GM18526 (cell line): Measurements from ENCODE around the gene NFIA.

ENCODE experiments used
- POLR2A ChIP-seq: IDR thresholded peaks from 3 replicates; pipeline ENCODE4 v1.6.1; 2011; ENCODE audit not compliant: insufficient read length; ENCODE audit errors: extremely low read depth

The NFIA gene

DNA sequence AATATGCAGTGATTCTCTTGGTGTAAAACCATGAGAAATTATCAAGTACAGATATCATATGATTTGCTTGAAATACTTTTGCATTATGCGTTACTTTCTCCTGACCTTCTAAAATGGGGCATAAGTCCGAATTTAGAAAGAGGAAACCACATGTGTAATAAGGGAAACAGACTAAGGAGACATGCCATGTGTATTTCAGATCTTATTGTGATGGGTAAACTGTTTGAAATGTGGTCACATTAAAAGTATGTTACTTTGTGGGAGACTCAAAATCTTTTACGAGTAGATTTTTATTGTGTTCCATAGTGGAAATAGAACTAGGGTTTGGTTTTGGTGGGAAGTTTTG, 173.0 kb downstream of the NFIA start:
- no peak for TF ChIP-seq POLR2A

DNA sequence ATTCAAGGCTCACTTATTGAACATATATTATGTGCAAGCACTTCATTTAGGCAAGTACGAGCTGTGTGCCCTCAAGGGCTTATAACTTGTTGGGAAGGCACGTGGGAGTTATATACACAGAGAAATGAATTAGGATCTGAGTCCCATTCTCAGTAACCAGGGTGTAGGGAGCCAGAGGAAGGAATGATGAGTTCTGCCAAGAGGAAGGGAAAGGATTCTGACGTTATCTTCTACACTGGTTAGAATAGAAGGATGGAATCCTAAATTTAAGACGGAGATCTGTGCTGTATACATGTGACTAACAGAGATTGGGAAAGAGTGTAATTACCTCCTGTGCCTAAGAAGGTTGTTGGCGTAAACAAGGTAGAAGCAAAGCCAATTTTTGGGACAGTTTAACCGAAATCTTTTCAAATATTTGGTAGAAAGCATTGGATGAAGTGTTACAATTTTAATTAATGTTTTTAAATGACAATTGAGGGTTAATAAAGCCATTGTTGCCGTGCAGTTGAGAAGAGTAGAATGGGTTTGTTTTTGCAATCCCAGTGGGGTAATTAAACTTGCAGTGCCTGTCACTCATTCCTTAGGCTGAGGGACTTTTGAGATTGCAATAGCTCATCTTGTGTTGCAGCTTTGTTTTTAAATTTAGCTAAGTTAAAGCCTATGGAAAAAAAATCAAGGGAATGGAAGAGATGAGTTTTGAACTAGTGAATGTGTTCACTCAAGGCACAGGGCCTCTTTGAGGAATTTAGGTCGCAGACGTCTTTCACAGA, 177.2 kb downstream of the NFIA start:
- TF ChIP-seq POLR2A = no peak

DNA sequence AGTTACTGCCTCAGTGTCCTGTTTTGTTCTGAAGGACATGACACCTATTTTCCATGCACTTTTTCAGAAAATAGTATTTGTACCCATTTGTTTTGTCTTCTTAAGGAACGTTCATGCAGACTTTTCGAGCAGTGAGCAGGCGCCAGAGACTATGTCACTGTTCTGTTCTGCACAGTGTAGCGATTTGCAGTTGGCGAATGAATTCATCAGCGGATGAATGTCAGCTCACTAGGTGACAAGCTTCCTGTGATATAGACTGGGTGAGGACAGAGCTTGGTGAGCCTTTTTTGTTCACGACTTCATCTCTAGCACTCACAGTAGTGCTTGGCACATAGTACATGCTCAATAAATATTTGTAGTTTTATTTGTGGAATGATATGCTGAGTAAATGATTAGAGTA, 177.8 kb downstream of the NFIA start:
- no peak for TF ChIP-seq POLR2A

DNA sequence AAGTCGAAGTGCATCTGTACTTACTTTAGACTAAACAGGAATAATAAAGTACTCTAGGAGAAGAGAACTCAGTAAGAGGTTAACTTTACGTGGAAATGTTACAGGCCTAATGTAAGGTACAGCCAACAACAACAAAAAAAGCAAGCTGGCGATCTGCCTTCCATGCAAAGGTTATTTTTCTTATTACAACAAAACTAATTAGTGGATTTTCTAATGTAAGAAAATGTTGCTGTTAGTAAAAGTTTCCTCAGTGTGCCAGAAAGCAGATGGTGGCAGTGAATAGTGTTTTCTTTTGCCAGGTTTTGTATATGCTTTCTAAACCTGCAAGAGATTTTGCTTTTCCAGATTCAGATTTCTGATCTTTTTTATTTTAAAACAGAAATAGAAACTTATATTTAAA, 179.2 kb downstream of the NFIA start:
- TF ChIP-seq POLR2A = no peak

DNA sequence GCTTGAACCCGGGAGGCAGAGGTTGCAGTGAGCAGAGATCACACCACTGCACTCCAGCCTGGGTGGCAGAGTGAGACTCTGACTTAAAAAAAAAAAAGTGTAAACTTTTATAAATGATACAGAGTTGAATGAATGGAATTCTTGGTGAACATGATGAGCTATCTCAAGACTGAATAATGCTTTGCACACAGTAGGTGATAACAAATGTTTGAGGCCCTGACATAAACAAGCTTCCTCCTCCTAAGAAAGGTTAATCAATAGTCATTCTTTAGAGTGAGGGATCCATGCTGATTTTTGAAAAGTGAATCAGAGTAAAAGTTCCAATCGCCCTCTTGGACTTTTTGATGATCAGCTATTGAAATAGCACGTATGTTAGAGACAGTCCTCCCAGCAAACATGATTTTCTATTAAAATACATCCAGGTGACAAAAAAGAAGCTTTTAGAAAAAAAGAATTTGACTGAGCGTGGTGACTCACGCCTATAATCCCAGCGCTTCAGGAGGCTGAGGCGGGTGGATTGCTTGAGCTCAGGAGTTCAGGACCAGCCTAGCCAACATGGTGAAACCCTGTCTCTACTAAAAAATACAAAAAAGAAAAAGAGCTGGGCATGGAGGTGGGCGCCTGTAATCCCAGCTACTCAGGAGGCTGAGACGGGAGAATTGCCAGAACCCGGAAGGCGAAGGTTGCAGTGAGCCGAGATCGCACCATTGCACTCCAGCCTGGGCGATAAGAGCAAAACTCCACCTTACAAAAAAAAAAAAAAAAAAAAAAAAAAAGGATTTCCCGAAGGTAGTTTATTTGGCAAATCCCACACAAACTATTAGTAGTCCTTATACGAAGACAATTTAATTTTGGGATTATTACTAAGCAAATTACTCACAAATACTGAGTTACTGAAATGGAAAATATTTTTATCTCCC, 181.8 kb downstream of the NFIA start:
- TF ChIP-seq POLR2A = no peak

DNA sequence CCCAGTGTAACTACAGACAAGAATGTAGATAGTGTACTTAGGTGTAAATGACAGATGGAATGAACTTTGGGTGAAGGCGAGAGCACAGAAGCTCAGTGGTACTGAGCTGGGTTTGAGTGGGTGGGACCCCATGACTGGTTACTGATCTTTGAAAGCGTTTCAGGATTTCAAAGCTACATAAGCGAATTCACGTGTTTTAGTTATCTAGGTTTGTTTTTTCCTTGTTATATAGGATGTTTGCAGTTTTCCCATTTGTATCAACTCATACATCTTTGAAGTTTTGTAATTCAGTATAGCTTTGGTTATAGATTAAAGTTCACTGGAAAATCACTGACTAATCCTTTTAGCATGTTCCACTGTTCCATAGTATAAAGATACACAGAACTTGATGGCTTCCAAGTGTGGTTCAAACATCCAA, 182.5 kb downstream of the NFIA start:
- TF ChIP-seq POLR2A = no peak

DNA sequence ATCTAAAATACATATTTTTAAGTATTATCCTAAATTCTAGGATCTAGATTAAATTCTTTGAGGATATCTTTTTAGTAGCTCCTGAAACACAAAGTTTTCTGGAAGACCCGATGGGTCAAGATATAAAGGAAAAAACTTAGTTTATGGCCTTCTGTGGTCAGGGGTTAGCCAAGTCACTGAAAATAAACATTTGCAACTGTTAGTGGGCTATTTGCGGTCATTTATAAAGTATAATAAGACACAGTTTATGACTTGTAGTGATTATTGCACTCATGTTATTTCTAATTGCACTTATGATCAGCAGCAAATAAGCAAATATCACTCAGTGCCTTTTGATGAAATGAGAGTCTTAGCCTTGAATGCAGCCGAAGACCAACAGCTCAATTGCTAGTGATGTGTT, 183.3 kb downstream of the NFIA start:
- no peak for TF ChIP-seq POLR2A

DNA sequence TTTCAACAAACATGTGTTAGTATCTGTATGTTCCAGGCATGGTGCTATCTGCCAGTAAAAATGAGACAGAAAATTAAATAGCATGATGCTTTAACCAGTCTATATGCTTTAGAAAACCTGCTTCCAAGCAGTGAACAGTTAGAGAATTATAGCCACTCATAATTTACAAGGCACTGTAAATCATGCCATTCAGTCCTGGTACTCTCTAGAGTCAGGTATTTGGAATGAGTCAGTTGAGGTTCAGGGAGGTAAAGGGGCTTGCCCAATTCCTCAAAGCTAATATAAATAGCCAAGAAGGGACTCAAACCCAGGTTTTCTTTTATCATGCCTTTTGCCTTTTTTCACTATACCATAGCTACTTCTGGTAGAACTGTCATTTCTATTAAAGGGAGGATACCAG, 184.4 kb downstream of the NFIA start:
- no peak for TF ChIP-seq POLR2A

DNA sequence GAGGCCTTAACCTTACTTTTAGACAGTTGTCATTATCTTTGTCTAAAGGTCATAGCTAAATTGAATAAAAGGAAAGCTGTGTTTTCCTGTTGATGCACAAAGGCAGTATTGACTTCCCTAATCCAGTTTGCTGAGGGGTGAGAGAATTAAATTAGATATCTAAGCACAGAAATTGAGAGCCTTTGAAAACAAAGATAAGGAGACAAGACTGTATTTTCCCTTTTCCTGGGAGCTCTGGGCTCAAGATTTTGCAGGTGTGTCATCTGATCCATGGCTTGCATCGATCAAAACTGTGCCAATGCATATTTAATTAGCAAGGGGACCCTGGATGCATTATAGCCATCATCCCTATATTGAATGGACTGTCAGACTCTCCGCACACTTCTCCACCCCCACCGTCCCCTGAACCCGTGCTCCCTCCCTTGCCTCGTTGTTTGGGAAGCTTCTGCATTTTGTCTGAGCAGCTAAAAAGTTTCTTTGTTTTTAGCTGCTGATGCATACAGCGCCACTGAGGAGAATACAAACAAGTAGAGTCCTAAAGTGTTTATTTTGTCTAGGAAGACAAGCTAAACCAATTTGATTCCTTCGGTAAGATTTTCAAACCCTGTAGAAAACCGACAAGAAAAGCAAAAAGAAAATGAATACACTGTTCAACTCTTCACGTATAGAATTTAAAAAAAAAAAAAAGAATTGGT, 186.3 kb downstream of the NFIA start:
- no peak for TF ChIP-seq POLR2A

DNA sequence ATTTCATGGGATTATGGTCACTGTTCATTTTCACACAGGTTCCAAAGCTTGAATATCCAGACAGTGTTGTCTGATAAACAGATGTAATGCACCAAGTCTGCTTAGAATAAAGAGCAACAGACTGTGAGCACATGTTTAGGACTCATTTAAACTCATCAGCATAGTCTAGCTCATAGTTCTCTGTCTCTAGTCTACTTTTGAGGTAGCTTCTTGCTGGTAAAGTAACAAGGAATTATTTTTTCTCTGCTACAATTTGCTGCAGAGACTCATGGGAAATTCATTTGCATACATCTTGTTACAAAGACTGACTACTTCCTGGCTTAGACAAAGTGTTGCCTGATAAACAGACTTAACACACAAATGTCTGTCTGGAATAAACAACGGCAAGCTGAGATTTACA, 187.2 kb downstream of the NFIA start:
- no peak for TF ChIP-seq POLR2A

DNA sequence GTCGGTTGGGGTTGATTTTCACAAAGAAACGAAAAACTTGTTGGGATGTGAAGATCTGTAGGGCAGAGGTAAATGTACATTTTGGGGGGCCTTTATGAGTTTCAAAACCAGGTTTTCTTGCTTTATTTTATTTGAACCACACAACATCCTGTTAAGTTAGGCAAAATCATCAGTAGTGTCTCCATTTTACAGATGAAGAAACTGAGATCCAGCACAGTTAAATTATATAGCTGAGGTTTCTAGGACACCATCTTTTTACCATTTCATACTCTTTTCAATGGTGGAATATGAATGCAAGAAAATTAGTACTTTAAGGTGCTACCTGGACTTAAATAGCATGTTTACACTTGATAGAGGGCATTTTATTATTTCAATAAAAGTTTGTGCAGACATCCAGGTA, 187.7 kb downstream of the NFIA start:
- no peak for TF ChIP-seq POLR2A

DNA sequence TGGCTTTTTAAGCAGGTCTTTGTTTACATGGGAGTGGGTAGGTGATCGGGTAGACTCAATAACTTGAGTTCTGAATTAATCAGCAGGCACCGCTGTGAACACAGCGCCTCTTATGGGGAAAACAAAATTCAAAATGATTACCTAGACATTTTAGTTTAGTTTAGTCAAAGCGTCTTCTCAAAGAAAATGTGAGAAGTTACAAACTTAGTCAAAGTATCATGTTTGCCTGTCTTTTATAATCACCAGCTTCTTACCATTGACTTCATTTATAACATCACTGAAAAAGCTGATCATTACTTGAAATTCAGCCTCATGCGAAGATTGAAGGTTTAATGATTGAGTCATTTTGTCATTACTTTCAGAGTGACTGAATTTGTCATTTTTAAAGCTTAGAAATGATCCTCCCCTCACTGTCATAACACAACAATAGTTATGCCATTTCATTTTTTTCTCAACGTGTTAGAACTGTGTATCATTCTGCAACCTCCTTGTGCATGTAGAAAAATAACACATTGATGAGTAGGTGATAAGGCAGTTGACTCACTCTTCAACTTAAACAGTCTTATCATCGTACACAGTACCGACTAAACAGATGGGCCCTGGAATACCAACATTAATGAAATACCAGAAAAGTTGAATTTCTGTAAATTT, 188.5 kb downstream of the NFIA start:
- no peak for TF ChIP-seq POLR2A

DNA sequence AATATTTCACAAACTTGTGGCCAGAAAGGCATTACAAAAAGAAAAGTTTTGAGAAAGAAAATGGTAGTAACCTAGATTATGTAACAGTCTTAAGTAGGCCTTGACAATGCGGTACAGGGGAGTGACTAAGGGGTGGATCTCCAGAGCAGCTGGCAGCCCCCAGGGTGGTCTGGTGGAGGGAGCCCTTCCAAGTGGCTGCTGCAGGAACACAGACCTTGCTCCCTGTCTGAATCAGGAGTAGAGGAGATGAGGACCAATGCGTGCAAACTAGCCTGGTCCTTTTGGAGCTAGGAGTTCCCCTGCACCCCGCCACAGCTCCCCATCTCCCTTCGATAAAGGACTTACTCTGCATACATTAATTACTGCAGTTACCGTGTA, 189.0 kb downstream of the NFIA start:
- no peak for TF ChIP-seq POLR2A

DNA sequence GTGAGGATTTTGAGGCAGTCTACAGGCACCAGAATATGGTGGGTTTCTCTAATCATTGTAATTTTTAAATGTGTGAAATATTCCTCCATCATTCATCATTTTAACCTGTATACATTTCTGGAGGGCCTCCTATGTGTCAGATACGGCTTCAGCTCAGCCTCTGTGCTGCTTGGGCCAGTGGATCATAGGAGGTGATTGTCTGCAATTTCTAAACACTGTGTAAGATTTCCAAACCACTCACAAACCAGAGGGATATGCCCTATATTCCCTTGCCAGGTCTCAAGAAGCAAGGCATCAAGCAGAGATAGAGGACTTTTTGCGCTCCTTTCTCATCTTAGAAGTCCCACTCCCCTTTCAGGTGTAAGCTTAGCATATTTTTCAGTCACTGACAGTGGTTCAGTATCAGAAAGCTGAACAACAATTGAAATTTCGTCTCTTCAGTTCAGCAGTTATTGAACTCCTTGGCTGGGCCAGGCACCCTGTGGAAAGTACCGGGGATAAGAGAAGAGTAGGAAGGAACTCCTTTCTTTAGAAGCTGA, 190.9 kb downstream of the NFIA start:
- no peak for TF ChIP-seq POLR2A

DNA sequence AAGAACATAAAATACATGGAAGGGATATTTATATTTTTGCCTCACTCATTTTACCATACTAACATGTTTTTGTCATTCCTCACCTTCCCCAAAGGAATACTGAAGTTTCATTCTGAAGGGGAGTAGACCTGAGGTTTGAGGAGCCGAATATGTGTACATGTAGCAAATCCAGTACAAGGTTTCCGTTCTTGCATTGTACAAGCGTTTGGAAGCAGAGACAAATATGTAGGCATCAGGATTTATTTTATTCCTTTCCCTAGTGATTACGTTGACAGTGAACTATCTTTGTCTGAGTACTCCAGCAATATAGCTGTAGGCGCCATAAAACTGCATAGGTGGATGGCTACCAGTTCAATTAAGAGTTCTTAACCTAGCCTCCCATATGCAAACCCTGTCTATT, 191.5 kb downstream of the NFIA start:
- no peak for TF ChIP-seq POLR2A
